GM19452 (cell line): ENCODE results near the gene PCNT.
"Not testable (repeated sequence)": the region's sequence is repeated elsewhere in the genome, so short reads cannot be mapped to it uniquely, and the experiment has no call there.

Experiments
- ATAC-seq: cut with Tn5 transposase; IDR thresholded peaks from one replicate; pipeline ENCODE4 v1.9.1; 2021; ENCODE audit not compliant: unreplicated experiment

Gene PCNT

DNA sequence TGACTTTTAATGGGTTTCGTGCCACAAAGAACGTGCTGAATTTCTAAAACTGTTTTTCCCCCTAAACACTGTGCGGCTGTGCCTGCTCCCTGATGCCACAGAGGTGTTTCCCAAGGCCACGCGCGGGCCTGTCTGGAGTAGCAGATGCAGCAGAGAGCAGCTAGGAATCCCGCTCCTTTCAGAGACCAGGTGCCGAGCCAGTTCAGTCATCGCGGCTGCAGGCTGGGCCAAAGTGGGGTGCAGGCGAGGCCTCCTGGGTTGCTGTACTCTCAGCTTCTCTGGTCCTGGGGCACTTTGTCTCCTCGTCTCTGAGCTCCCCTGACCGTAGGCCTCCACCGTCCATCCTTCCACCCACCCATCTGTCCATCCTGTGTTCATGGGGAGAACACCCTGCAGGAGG is 117.4 kb downstream of the PCNT start:
- ATAC-seq, result no peak

DNA sequence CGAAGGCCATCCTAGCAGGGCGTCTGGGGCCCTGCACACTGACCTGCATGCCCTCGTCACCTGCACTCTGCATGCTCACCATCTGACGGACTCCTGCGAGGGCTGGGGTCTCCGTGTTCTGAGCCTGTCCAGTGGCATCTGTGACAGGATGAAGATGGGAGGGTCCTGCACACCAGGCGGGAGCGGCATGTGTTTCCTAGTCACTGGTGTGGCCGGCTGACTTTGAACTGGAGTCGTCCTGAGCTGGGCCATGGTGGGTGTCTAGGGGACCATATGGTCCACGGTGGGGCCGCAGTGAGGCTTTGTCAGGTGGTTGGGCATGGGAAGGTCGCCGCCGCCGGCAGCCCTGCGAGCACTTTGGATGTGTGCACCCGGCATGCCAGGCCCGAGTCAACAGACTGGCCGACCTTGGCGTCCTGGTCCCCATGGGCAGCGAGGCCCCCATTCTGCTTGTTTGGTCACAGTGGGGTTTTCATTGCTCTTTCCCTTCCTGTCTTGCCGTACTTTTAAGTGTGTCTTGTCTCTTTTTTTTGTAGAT is 118.1 kb downstream of the PCNT start:
- no peak for ATAC-seq

GRCh38 chr21:46442938-46443337 is 119.0 kb downstream of the PCNT start:
- no peak for ATAC-seq

- ATAC-seq, result no peak
These were observed 120.0 kb downstream of the PCNT start for GRCh38 chr21:46443910-46444309.

- no peak for ATAC-seq
These were observed 124.2 kb downstream of the PCNT start for GRCh38 chr21:46448108-46448507.

DNA sequence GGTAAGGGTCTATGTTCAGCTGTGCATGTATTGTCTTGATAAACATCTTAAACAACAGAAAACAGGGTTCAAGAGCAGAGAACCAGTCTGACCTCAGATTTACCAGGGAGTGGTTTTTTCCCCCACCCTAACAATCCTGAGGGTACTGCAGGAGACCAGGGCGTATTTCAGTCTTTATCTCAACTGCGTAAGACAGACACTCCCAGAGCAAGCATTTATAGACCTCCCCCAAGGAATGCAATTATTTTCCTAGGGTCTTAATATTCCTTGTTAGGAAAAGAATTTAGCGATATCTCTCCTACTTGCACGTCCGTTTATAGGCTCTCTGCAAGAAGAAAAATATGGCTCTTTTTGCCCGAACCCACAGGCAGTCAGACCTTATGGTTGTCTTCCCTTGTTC is 124.9 kb downstream of the PCNT start:
- ATAC-seq, result not testable (repeated sequence)

DNA sequence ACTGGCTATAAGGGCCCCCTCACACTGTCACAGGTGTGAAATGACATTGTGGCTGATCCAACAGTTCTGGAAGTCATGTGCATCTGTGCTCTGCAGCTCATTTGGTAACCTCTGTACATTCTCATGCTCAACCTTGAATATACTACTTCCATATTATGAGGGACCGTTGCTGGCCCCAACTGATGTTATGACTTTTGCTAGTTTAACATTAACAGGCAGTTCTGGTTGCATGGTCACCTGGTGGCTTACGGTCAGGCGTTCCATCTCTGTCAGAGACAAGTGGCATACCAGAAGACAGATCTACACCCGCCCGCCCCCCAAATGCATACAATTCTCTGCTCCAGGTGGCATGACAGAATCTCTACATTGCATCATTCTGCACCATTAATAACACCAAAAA is 128.8 kb downstream of the PCNT start:
- no peak for ATAC-seq

- no peak for ATAC-seq
These were observed 130.2 kb downstream of the PCNT start for GRCh38 chr21:46454142-46454541.

- no peak for ATAC-seq
These were observed 130.9 kb downstream of the PCNT start for GRCh38 chr21:46454634-46455390.

- no peak for ATAC-seq
These were observed 131.8 kb downstream of the PCNT start for GRCh38 chr21:46455575-46456385.

DNA sequence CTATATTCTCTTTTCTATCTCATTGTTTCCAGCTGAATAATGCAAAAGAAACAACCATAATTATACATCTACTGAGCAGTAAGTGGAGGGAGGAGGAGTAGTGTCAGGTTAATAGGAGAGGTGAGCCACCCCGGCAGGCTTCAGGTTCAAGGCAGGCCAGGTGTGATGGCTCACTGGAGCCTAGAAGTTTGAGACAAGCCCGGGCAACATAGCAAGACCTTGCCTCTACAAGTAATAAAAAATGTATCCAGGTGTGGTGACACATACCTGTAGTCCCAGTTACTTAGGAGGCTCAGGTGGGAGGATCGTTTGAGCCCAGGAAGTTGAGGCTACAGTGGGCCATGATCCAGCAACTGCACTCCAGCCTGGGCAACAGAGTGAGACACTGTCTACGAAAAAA is 132.8 kb downstream of the PCNT start:
- no peak for ATAC-seq

DNA sequence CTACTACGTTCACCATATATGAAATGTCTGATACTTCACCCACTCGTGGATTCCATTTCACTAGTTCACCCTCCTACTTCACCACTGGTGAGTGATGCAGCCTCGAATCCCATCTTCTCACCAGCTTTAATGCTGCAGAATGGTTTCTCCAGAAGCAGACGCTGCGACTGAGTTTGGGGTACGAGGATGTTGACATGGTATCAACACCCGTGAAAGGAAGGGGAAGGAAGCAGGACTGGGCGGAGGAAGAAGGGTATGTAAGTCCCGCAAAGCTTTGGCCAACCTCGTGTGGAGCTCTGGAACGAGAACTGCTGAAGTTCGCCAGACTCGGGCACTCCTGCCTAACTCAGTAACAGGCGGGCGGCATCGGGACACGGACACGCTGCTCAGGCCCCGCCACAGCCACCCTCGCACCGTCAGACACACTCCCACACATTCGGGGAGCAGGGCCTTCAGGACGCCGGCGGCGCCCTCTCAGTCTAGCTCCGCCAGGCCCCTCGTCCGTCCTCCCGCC is 133.9 kb downstream of the PCNT start:
- peak; percentile 10 for ATAC-seq

- peak; percentile 94 for ATAC-seq
These were observed 134.5 kb downstream of the PCNT start, which contains the start of gene DIP2A for GRCh38 chr21:46458315-46459023. Gene DIP2A, plus strand, starts transcription at chr21:46458891. Its CDS starts 241 bp downstream, at chr21:46459132.

GRCh38 chr21:46459024-46459355 is 135.0 kb downstream of the PCNT start:
- no peak for ATAC-seq

- no peak for ATAC-seq
These were observed 135.6 kb downstream of the PCNT start for GRCh38 chr21:46459356-46460112.

DNA sequence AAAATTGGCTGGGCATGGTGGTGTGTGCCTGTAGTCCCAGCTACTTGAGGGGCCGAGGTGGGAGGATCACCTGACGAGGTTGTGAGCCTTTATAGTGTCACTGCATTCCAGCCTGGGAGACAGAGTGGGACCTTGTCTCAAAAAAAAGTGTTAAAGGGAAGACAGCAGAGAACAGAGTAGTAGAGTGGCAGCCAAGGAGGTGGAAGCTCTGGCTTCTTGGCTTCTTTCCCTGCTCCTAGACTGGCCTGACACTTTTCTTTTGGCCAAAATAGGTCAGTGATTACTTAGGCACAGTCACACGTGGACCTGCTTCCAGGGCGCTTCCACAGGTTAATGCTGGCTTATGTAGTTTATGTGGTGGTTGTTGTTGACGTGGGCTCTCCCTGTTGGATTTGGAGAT is 138.0 kb downstream of the PCNT start:
- ATAC-seq, result no peak

DNA sequence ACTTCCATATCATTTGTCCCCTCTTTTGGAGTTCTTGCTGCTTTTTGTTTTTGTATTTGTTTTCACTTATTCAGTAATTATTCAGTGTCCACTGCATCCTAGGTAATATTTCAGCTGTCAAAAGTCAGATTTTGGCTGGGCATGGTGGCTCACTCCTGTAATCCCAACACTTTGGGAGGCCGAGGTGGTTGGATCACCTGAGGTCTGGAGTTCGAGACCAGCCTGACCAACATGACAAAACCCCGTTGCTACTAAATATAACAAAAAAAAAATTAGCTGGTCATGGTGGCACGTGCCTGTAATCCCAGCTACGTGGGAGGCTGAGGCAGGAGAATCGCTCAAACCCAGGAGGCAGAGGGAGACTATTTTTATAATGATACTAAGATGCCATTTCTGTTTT is 141.2 kb downstream of the PCNT start:
- not testable (repeated sequence) for ATAC-seq

DNA sequence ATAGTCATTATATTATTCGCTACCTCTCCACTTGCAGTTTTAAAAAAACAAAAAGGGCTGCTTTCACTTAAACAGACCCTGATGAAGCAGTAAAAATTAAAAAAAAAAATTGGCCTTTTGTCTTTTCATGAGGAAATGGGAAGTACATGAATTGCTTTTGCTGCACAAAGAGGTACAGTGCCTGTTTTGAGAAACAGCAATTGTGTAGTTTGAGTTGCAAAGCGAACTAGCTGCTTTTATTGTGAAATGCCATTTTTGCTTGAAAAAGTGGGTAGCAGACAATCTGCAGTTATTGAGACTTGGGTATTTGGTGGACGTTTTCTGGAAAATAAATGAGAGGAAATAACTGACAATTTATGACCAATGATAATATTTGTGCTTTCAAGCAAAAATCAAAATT is 141.7 kb downstream of the PCNT start:
- no peak for ATAC-seq

- no peak for ATAC-seq
These were observed 144.3 kb downstream of the PCNT start for GRCh38 chr21:46468108-46468774.

DNA sequence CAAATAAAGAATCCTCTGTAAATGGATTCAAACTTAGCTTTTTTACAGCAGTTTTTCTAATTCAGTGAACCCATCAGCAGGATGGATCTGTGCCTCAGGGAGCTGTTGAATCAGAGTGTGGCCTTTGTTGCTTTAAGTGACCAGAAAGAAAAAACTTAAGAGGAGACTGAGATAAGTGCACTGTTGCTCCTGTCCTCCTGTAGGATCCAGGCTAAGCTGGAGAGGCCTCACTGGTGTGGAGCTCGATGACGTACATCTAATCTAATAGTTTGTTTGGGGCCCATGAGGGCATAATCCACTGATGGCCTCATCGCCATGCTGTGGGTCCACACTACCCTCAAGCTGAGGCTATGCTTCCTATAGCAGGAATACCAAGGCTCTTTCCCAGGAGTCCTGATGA is 145.3 kb downstream of the PCNT start:
- no peak for ATAC-seq
